GM23338 (cell line): Measurements from ENCODE around the gene TUG1. TPM values are rescaled to one million over a fixed set of nuclear protein-coding genes. Genes with fewer than 3 reads are reported as not detected.

Experiments
- ATAC-seq: fragments of 200-7000 bp; cut with Tn5 transposase; 3 replicates; pipeline ENCODE4 v1.9.1; 2020
- DNase-seq: peaks from one replicate; pipeline ENCODE4 v3.0.0-alpha.2; 2015; ENCODE audit warnings: low spot score
- H2AFZ ChIP-seq: fragments of 200-600 bp; sonication (generic); 2 replicates; pipeline ENCODE4 v1.8.0; 2016; ENCODE audit warnings: antibody characterized with exemption, mild to moderate bottlenecking, moderate library complexity
- H3F3A ChIP-seq: fragments of 200-600 bp; sonication (generic); replicated peaks from 2 replicates; pipeline ENCODE4 v1.8.0; 2017; ENCODE audit warnings: antibody characterized with exemption, mixed run types, low read depth
- H3K27ac ChIP-seq: fragments of 200-600 bp; sonication (generic); 2 replicates; pipeline ENCODE4 v1.6.1; 2016; ENCODE audit warnings: low read depth
- H3K27me3 ChIP-seq: fragments of 200-600 bp; sonication (generic); 2 replicates; pipeline ENCODE4 v1.8.0; 2016; ENCODE audit warnings: mild to moderate bottlenecking, mixed run types, moderate library complexity; ENCODE audit not compliant: insufficient read depth
- H3K36me3 ChIP-seq: fragments of 200-600 bp; sonication (generic); 2 replicates; pipeline ENCODE4 v1.8.0; 2016; ENCODE audit warnings: mild to moderate bottlenecking; ENCODE audit not compliant: insufficient read depth
- H3K4me1 ChIP-seq: fragments of 200-600 bp; sonication (generic); 2 replicates; pipeline ENCODE4 v1.8.0; 2016; ENCODE audit warnings: mild to moderate bottlenecking, moderate library complexity; ENCODE audit not compliant: insufficient read depth
- H3K4me2 ChIP-seq: fragments of 200-600 bp; sonication (generic); 2 replicates; pipeline ENCODE4 v1.7.1; 2017; ENCODE audit warnings: mixed run types
- H3K4me3 ChIP-seq: fragments of 200-600 bp; sonication (generic); 2 replicates; pipeline ENCODE4 v1.6.1; 2016; ENCODE audit warnings: mixed run types
- H3K79me2 ChIP-seq: fragments of 200-600 bp; sonication (generic); replicated peaks from 2 replicates; pipeline ENCODE4 v1.8.0; 2017; ENCODE audit warnings: mild to moderate bottlenecking; ENCODE audit not compliant: insufficient read depth
- H3K9me2 ChIP-seq: fragments of 200-600 bp; sonication (generic); 2 replicates; pipeline ENCODE4 v1.8.0; 2017; ENCODE audit not compliant: insufficient read depth
- H4K20me1 ChIP-seq: fragments of 200-600 bp; sonication (generic); replicated peaks from 2 replicates; pipeline ENCODE4 v1.8.0; 2017; ENCODE audit warnings: mild to moderate bottlenecking; ENCODE audit not compliant: insufficient read depth
- H3K27ac Mint-ChIP-seq: 2 replicates; pipeline ENCODE4 v1.8.0; 2020; ENCODE audit warnings: inconsistent platforms, mild to moderate bottlenecking, moderate library complexity, mixed read lengths
- H3K27me3 Mint-ChIP-seq: 3 replicates; pipeline ENCODE4 v1.8.0; 2022; ENCODE audit warnings: low read depth, mild to moderate bottlenecking, moderate library complexity, mixed read lengths, inconsistent platforms; ENCODE audit not compliant: insufficient read depth, poor library complexity
- H3K36me3 Mint-ChIP-seq: 3 replicates; pipeline ENCODE4 v1.8.0; 2021; ENCODE audit warnings: low read depth, mild to moderate bottlenecking, inconsistent platforms, moderate library complexity, mixed read lengths
- H3K4me1 Mint-ChIP-seq: 3 replicates; pipeline ENCODE4 v1.8.0; 2020; ENCODE audit warnings: mild to moderate bottlenecking, inconsistent platforms, mixed read lengths
- H3K4me3 Mint-ChIP-seq: 3 replicates; pipeline ENCODE4 v1.8.0; 2021; ENCODE audit warnings: moderate library complexity, mild to moderate bottlenecking, inconsistent platforms, mixed read lengths
- H3K9me3 Mint-ChIP-seq: 3 replicates; pipeline ENCODE4 v1.8.0; 2020; ENCODE audit warnings: moderate library complexity, mild to moderate bottlenecking, inconsistent platforms, mixed read lengths
- CREB1 ChIP-seq: fragments of 250-450 bp; sonication (Bioruptor Pico); IDR thresholded peaks from 2 replicates; pipeline ENCODE4 v1.5.0; 2020; ENCODE audit warnings: low read depth, mild to moderate bottlenecking, moderate library complexity
- EZH2phosphoT487 ChIP-seq: fragments of 200-600 bp; sonication (generic); IDR thresholded peaks from one replicate; pipeline ENCODE4 v1.8.1; 2018; ENCODE audit warnings: antibody characterized with exemption; ENCODE audit not compliant: unreplicated experiment
- ZNF114 ChIP-seq: fragments of 250-450 bp; sonication (Bioruptor Pico); IDR thresholded peaks from 2 replicates; pipeline ENCODE4 v1.5.0; 2020; ENCODE audit warnings: mild to moderate bottlenecking, moderate library complexity
- polyA plus RNA-seq: library from polyadenylated mRNA; unstranded; fragments of >200 nt; fragmentation: Nextera tagmentation; extraction: Ambion mirVana; gene quantifications from 2 replicates; pipeline ENCODE4 v1.2.1, GENCODE V29; 2016
- total RNA-seq: library from RNA; depleted of rRNA; stranded (reverse); fragments of >200 nt; shearing (Covaris generic); gene quantifications from 2 replicates; pipeline ENCODE4 v1.2.3, GENCODE V29; 2014
- TF ChIP-seq, protein P1 (sequence below): fragments of 250-450 bp; sonication (Bioruptor Pico); IDR thresholded peaks from 2 replicates; pipeline ENCODE4 v1.5.0; 2020; ENCODE audit warnings: mild to moderate bottlenecking, moderate library complexity
- TF ChIP-seq, protein P2 (sequence below): IDR thresholded peaks from 2 replicates; pipeline ENCODE4 v1.6.1; 2016; ENCODE audit warnings: antibody characterized with exemption

TUG1 gene
- total and polyA plus RNA-seq, 2 experiments from 2014 or later: 58.3 to 125 TPM

DNA sequence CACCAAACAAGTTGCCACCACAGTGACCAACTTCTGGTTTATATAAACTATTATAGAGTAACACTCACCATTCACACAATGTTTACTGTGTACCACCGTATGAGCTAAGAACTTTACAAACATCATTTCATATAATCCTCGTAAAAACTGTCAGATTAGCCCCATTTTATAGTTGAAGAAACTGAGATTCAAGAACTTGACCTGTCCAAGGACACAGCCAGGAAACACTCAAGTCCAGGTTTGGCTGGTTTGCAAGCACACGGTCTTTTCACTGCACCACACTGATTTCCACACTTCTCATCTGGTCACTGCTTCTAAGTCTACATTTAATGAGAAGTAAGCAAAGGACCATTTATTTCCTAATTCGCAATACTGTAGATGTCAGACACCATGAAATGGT, 4.2 kb upstream of the TUG1 start:
- no peak for ATAC-seq

More for the DNA sequence above, 4.2 kb upstream of the TUG1 start:
- Mint-ChIP-seq H3K4me3 (peak overlapping the region; percentile 59), H3K27ac (no peak overlapping the region), H3K36me3 (peaks cover 49% of the 10 kb centered on the region), H3K27me3 (peaks cover 20% of the 10 kb centered on the region), H3K4me1 (peaks cover 31% of the 10 kb centered on the region), H3K9me3 (peaks cover 13% of the 10 kb centered on the region; the same call in 2 of the 3 replicates)
- no peak for DNase-seq
- Histone ChIP-seq H2AFZ (no peak overlapping the region), H3K36me3 (no peaks in the 10 kb centered on the region; the same call in 1 of the 2 replicates), H3F3A (no peaks in the 10 kb centered on the region), H3K4me3 (peak overlapping the region; percentile 77), H3K4me1 (peaks cover 28% of the 10 kb centered on the region), H3K4me2 (peak overlapping the region; percentile 89), H3K79me2 (peaks cover 93% of the 10 kb centered on the region), H4K20me1 (peaks cover 48% of the 10 kb centered on the region), H3K27ac (no peak overlapping the region), H3K9me2 (no peaks in the 10 kb centered on the region), H3K27me3 (no peaks in the 10 kb centered on the region)
- TF ChIP-seq EZH2phosphoT487 (no peak), CREB1 (CRISPR knock-in tag) (no peak), ZNF114 (CRISPR knock-in tag) (no peak)
- TF ChIP-seq, protein P1, sequence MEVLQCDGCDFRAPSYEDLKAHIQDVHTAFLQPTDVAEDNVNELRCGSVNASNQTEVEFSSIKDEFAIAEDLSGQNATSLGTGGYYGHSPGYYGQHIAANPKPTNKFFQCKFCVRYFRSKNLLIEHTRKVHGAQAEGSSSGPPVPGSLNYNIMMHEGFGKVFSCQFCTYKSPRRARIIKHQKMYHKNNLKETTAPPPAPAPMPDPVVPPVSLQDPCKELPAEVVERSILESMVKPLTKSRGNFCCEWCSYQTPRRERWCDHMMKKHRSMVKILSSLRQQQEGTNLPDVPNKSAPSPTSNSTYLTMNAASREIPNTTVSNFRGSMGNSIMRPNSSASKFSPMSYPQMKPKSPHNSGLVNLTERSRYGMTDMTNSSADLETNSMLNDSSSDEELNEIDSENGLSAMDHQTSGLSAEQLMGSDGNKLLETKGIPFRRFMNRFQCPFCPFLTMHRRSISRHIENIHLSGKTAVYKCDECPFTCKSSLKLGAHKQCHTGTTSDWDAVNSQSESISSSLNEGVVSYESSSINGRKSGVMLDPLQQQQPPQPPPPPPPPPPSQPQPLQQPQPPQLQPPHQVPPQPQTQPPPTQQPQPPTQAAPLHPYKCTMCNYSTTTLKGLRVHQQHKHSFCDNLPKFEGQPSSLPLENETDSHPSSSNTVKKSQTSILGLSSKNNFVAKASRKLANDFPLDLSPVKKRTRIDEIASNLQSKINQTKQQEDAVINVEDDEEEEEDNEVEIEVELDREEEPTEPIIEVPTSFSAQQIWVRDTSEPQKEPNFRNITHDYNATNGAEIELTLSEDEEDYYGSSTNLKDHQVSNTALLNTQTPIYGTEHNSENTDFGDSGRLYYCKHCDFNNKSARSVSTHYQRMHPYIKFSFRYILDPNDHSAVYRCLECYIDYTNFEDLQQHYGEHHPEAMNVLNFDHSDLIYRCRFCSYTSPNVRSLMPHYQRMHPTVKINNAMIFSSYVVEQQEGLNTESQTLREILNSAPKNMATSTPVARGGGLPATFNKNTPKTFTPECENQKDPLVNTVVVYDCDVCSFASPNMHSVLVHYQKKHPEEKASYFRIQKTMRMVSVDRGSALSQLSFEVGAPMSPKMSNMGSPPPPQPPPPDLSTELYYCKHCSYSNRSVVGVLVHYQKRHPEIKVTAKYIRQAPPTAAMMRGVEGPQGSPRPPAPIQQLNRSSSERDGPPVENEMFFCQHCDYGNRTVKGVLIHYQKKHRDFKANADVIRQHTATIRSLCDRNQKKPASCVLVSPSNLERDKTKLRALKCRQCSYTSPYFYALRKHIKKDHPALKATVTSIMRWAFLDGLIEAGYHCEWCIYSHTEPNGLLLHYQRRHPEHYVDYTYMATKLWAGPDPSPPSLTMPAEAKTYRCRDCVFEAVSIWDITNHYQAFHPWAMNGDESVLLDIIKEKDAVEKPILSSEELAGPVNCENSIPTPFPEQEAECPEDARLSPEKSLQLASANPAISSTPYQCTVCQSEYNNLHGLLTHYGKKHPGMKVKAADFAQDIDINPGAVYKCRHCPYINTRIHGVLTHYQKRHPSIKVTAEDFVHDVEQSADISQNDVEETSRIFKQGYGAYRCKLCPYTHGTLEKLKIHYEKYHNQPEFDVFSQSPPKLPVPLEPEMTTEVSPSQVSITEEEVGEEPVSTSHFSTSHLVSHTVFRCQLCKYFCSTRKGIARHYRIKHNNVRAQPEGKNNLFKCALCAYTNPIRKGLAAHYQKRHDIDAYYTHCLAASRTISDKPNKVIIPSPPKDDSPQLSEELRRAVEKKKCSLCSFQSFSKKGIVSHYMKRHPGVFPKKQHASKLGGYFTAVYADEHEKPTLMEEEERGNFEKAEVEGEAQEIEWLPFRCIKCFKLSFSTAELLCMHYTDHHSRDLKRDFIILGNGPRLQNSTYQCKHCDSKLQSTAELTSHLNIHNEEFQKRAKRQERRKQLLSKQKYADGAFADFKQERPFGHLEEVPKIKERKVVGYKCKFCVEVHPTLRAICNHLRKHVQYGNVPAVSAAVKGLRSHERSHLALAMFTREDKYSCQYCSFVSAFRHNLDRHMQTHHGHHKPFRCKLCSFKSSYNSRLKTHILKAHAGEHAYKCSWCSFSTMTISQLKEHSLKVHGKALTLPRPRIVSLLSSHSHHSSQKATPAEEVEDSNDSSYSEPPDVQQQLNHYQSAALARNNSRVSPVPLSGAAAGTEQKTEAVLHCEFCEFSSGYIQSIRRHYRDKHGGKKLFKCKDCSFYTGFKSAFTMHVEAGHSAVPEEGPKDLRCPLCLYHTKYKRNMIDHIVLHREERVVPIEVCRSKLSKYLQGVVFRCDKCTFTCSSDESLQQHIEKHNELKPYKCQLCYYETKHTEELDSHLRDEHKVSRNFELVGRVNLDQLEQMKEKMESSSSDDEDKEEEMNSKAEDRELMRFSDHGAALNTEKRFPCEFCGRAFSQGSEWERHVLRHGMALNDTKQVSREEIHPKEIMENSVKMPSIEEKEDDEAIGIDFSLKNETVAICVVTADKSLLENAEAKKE (CRISPR knock-in tag): no peak
- TF ChIP-seq, protein P2, sequence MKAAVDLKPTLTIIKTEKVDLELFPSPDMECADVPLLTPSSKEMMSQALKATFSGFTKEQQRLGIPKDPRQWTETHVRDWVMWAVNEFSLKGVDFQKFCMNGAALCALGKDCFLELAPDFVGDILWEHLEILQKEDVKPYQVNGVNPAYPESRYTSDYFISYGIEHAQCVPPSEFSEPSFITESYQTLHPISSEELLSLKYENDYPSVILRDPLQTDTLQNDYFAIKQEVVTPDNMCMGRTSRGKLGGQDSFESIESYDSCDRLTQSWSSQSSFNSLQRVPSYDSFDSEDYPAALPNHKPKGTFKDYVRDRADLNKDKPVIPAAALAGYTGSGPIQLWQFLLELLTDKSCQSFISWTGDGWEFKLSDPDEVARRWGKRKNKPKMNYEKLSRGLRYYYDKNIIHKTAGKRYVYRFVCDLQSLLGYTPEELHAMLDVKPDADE: no peak
